ENCODE data around the gene TNS3. TPM values are rescaled to one million over a fixed set of nuclear protein-coding genes. Genes with fewer than 3 reads are reported as not detected.

Gene TNS3
- total RNA-seq, 1 donor from 2014 or later = 426 TPM

GRCh38 chr7:47259682-47260081 lies 322.2 kb downstream of the TNS3 start:
- no peaks in the 10 kb centered on the region for H3K27me3 Mint-ChIP-seq (ENCODE audit: low read depth)
- peaks cover 43% of the 10 kb centered on the region for H3K4me1 Mint-ChIP-seq (ENCODE audit: low read depth)
- TF ChIP-seq CTCF (IDR thresholded peaks at IDR 0.05) = no peak
- H3K36me3 Mint-ChIP-seq (ENCODE audit: low read depth) = peaks cover 9% of the 10 kb centered on the region
- no peaks in the 10 kb centered on the region for H3K9me3 Mint-ChIP-seq (ENCODE audit: low read depth)
- no peak overlapping the region for H3K4me3 Mint-ChIP-seq (ENCODE audit: unreplicated experiment)
- no peak overlapping the region for H3K27ac Mint-ChIP-seq (ENCODE audit: unreplicated experiment)
- DNase-seq (ENCODE audit: low spot score) = no peak

GRCh38 chr7:47258798-47259197 lies 323.1 kb downstream of the TNS3 start:
- Mint-ChIP-seq H3K36me3 (ENCODE audit: low read depth) (peaks cover 9% of the 10 kb centered on the region), H3K27ac (ENCODE audit: unreplicated experiment) (no peak overlapping the region), H3K9me3 (ENCODE audit: low read depth) (no peaks in the 10 kb centered on the region), H3K27me3 (ENCODE audit: low read depth) (no peaks in the 10 kb centered on the region), H3K4me1 (ENCODE audit: low read depth) (peaks cover 38% of the 10 kb centered on the region), H3K4me3 (ENCODE audit: unreplicated experiment) (no peak overlapping the region)
- DNase-seq (ENCODE audit: low spot score) = no peak
- no peak for TF ChIP-seq CTCF (IDR thresholded peaks at IDR 0.05)

GRCh38 chr7:47256016-47256415 lies 325.9 kb downstream of the TNS3 start:
- no peak for TF ChIP-seq CTCF (IDR thresholded peaks at IDR 0.05)
- Mint-ChIP-seq H3K4me1 (ENCODE audit: low read depth) (peaks cover 45% of the 10 kb centered on the region), H3K27me3 (ENCODE audit: low read depth) (no peaks in the 10 kb centered on the region), H3K4me3 (ENCODE audit: unreplicated experiment) (no peak overlapping the region), H3K27ac (ENCODE audit: unreplicated experiment) (peak overlapping the region; percentile 69), H3K9me3 (ENCODE audit: low read depth) (no peaks in the 10 kb centered on the region), H3K36me3 (ENCODE audit: low read depth) (peaks cover 11% of the 10 kb centered on the region)
- no peak for DNase-seq (ENCODE audit: low spot score)

- Mint-ChIP-seq H3K27me3 (ENCODE audit: low read depth) (no peaks in the 10 kb centered on the region), H3K9me3 (ENCODE audit: low read depth) (no peaks in the 10 kb centered on the region), H3K27ac (ENCODE audit: unreplicated experiment) (peak overlapping the region; percentile 69), H3K4me3 (ENCODE audit: unreplicated experiment) (no peak overlapping the region), H3K4me1 (ENCODE audit: low read depth) (peaks cover 45% of the 10 kb centered on the region), H3K36me3 (ENCODE audit: low read depth) (peaks cover 9% of the 10 kb centered on the region)
- no peak for TF ChIP-seq CTCF (IDR thresholded peaks at IDR 0.05)
- no peak for DNase-seq (ENCODE audit: low spot score)
Observed at GRCh38 chr7:47255441-47255840, 326.5 kb downstream of the TNS3 start.

- Mint-ChIP-seq H3K27ac (ENCODE audit: unreplicated experiment) (peak overlapping the region; percentile 69), H3K36me3 (ENCODE audit: low read depth) (peaks cover 4% of the 10 kb centered on the region), H3K9me3 (ENCODE audit: low read depth) (no peaks in the 10 kb centered on the region), H3K27me3 (ENCODE audit: low read depth) (no peaks in the 10 kb centered on the region), H3K4me3 (ENCODE audit: unreplicated experiment) (peak overlapping the region; percentile 59), H3K4me1 (ENCODE audit: low read depth) (peaks cover 45% of the 10 kb centered on the region)
- TF ChIP-seq CTCF (IDR thresholded peaks at IDR 0.05) = no peak
- no peak for DNase-seq (ENCODE audit: low spot score)
Observed at GRCh38 chr7:47255007-47255406, 326.9 kb downstream of the TNS3 start.

Measured in chondrocyte (in vitro differentiated cells).